NT2/D1 (cell line): ENCODE measurements around the gene PAIP2.

Experiments used
- DNase-seq: peaks from one replicate; pipeline ENCODE4 v3.0.0-alpha.2; 2011; ENCODE audit warnings: low read depth, low spot score
- H3K27me3 ChIP-seq: 2 replicates; pipeline ENCODE4 v1.6.0; 2011; ENCODE audit warnings: mild to moderate bottlenecking; ENCODE audit not compliant: insufficient read length, insufficient read depth
- H3K36me3 ChIP-seq: 2 replicates; pipeline ENCODE4 v1.6.1; 2011; ENCODE audit warnings: mild to moderate bottlenecking, low read length, mixed read lengths; ENCODE audit not compliant: insufficient read depth, insufficient read length
- H3K4me1 ChIP-seq: 2 replicates; pipeline ENCODE4 v1.5.1; 2011; ENCODE audit not compliant: insufficient read depth, insufficient read length
- H3K4me3 ChIP-seq: 2 replicates; pipeline ENCODE4 v1.5.1; 2011; ENCODE audit warnings: low read depth; ENCODE audit not compliant: insufficient read length
- H3K9ac ChIP-seq: 2 replicates; pipeline ENCODE4 v1.6.0; 2011; ENCODE audit warnings: low read depth; ENCODE audit not compliant: insufficient read length
- H3K9me3 ChIP-seq: 2 replicates; pipeline ENCODE4 v1.5.1; 2011; ENCODE audit warnings: mild to moderate bottlenecking, low read length; ENCODE audit not compliant: insufficient read depth
- SUZ12 ChIP-seq: IDR thresholded peaks from 2 replicates; pipeline ENCODE4 v1.6.1; 2011; ENCODE audit not compliant: insufficient read length, insufficient read depth; ENCODE audit errors: extremely low read depth
- YY1 ChIP-seq: IDR thresholded peaks from 2 replicates; pipeline ENCODE4 v1.6.1; 2011; ENCODE audit not compliant: insufficient read length, insufficient read depth
- ZNF274 ChIP-seq: IDR thresholded peaks from 2 replicates; pipeline ENCODE4 v1.6.1; 2011; ENCODE audit warnings: mild to moderate bottlenecking, low read depth, low read length

PAIP2 gene

DNA sequence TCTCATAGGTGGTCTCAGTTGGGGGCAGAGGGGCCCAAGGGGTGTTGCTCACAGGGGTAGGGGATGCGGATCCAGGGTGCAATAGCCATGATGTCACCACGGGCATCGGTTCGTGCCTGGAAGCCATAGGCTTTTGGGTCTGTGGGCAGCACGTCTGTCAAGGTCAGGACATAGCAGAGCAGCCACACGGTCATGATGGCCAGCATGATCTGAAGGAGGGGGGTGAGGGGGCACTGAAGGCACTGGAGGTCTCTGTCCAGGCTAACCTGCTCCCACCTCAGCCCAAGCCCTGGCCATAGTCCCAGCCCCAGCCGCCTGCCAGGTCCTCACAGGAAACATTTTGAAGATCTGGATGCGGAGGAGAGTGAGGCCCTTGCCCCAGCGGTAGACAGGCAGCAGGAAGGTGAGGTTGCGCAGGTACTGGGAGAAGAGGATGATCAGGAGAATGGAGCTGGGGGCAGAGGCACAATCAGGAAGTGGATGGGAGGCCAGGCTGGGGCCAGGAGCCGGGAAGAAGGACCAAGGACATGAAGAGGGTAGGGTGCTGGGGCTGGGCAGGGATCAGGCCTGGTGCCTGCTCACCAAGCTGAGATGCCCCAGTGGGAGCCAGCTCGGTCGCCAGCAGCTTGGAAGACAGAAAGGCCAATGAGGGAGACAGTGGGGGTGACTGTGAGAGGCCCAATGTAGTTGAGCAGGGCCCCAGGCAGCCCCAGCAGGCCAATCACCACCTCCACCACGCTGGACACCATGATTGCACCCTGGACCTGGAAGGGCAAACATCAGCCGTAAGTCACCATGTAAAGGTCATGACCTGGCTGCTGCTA, 38.2 kb downstream of the PAIP2 start:
- H3K9ac ChIP-seq: no peak overlapping the region
- H3K4me3 ChIP-seq: no peak overlapping the region
- H3K36me3 ChIP-seq: peaks cover 5% of the 10 kb centered on the region
- H3K27me3 ChIP-seq: no peaks in the 10 kb centered on the region
- no peaks in the 10 kb centered on the region for H3K9me3 ChIP-seq
- peaks cover 7% of the 10 kb centered on the region for H3K4me1 ChIP-seq
- TF ChIP-seq YY1 (no peak), SUZ12 (no peak), ZNF274 (no peak)
- no peak for DNase-seq

GRCh38 chr5:139381837-139382761, 40.4 kb downstream of the PAIP2 start:
- no peaks in the 10 kb centered on the region for H3K9me3 ChIP-seq
- H3K4me1 ChIP-seq: peaks cover 7% of the 10 kb centered on the region
- no peak for DNase-seq
- TF ChIP-seq SUZ12: no peak
- no peak for TF ChIP-seq YY1
- no peak for TF ChIP-seq ZNF274
- peaks cover 2% of the 10 kb centered on the region for H3K36me3 ChIP-seq
- no peaks in the 10 kb centered on the region for H3K27me3 ChIP-seq
- H3K9ac ChIP-seq: no peak overlapping the region
- H3K4me3 ChIP-seq: no peak overlapping the region

- H3K36me3 ChIP-seq: peaks cover 1% of the 10 kb centered on the region
- H3K9ac ChIP-seq: no peak overlapping the region
- no peak for DNase-seq
- no peaks in the 10 kb centered on the region for H3K9me3 ChIP-seq
- H3K27me3 ChIP-seq: no peaks in the 10 kb centered on the region
- no peak overlapping the region for H3K4me3 ChIP-seq
- peaks cover 7% of the 10 kb centered on the region for H3K4me1 ChIP-seq
- TF ChIP-seq SUZ12 (no peak), YY1 (no peak), ZNF274 (no peak)
Observed at GRCh38 chr5:139382807-139383206, 41.2 kb downstream of the PAIP2 start.

DNA sequence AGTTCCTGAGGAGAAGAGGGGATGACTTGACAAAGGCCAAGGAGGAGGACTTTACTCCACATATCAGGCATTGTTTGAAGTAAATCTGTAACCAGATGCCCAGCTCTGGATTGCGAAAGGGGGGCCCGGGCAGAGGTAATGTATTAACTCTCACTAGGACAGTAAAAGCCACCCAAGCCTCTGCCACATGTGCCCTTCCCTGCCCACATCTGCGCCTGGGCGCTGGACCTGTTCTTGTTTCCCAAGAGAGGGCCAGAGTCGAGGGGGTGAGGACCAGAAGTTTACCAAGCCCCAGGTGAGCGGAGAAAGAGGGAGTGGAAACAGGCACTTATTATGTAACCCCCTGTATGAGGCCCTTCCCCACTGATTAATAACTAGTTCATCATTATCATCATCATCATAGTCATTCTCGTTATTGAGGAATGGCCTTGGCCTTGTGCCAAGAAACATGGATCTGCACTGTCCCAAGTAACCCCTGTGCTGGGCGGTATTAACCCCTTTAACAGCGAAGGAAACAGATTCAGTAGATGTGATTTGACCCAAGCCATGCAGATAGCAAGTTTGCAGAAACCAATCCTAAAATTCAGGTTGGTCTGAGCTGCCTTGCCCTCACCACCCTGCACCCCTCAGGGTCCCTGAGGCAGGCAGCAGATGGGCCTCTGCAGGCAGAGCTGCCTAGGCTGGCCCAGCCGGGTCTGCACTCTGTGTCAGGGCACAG, 41.8 kb downstream of the PAIP2 start, which contains the start of gene SLC23A1:
SLC23A1 (minus strand) TSS at position 23 of the 718 bp plus-strand sequence. CDS start 44 bp downstream, outside the sequence.
- TF ChIP-seq SUZ12: no peak
- no peak for TF ChIP-seq ZNF274
- no peak for TF ChIP-seq YY1
- H3K4me3 ChIP-seq: no peak within 1 kb of the TSS
- H3K36me3 ChIP-seq: no peaks in the 10 kb centered on the region
- H3K4me1 ChIP-seq: peaks cover 10% of the 10 kb centered on the region
- DNase-seq: no peak
- H3K9ac ChIP-seq: no peak within 1 kb of the TSS
- H3K9me3 ChIP-seq: no peaks in the 10 kb centered on the region
- H3K27me3 ChIP-seq: no peaks in the 10 kb centered on the region

- TF ChIP-seq ZNF274 (no peak), SUZ12 (no peak), YY1 (no peak)
- Histone ChIP-seq H3K9me3 (no peaks in the 10 kb centered on the region), H3K36me3 (no peaks in the 10 kb centered on the region), H3K4me3 (no peak overlapping the region), H3K4me1 (peaks cover 10% of the 10 kb centered on the region), H3K27me3 (no peaks in the 10 kb centered on the region), H3K9ac (no peak overlapping the region)
- no peak for DNase-seq
Observed at GRCh38 chr5:139383993-139384590, 42.4 kb downstream of the PAIP2 start.

GRCh38 chr5:139384591-139385051, 43.0 kb downstream of the PAIP2 start:
- Histone ChIP-seq H3K36me3 (peaks cover 3% of the 10 kb centered on the region), H3K4me1 (peaks cover 10% of the 10 kb centered on the region), H3K27me3 (no peaks in the 10 kb centered on the region), H3K4me3 (no peak overlapping the region), H3K9ac (no peak overlapping the region), H3K9me3 (no peaks in the 10 kb centered on the region)
- TF ChIP-seq SUZ12: no peak
- no peak for TF ChIP-seq ZNF274
- TF ChIP-seq YY1: no peak
- no peak for DNase-seq
